Measurements from ENCODE around the gene SCAMP4. TPM values are rescaled to one million over a fixed set of nuclear protein-coding genes. Genes with fewer than 3 reads are reported as not detected.
"Not testable (repeated sequence)": the region's sequence is repeated elsewhere in the genome, so short reads cannot be mapped to it uniquely, and the experiment has no call there.

SCAMP4 gene
- total RNA-seq, 2 donors from 2014 or later = 69.6 to 75.3 TPM

- 1% methylated on average over 31 to 56 of the region's 56 CpGs for WGBS, 2 experiments (ENCODE audit: insufficient coverage in 1 of 2, insufficient read length in 1 of 2)
- H3K9ac ChIP-seq (ENCODE audit: extremely low read depth, low read length, poor library complexity, severe bottlenecking) = peak overlapping the region; percentile 66
- peak overlapping the region; percentile 85 for H3K4me3 ChIP-seq (ENCODE audit: low read length)
- Mint-ChIP-seq H3K4me1 (peaks cover 31% of the 10 kb centered on the region), H3K36me3 (ENCODE audit: low read depth) (peaks cover 1% of the 10 kb centered on the region), H3K27ac (peak overlapping the region; percentile 88), H3K4me3 (peak overlapping the region; percentile 92), H3K9me3 (no peaks in the 10 kb centered on the region), H3K27me3 (ENCODE audit: insufficient read depth) (no peaks in the 10 kb centered on the region)
- no peak overlapping the region for H3K27ac ChIP-seq (ENCODE audit: low read depth, low read length)
- DNase-seq = peak; percentile 61
- no peaks in the 10 kb centered on the region for H3K9me3 ChIP-seq (ENCODE audit: control insufficient read depth, low read length)
- TF ChIP-seq CTCF (conservative IDR thresholded peaks at IDR 0.05) = no peak
- H3K27me3 ChIP-seq (ENCODE audit: control insufficient read depth, insufficient read depth, low read length, poor library complexity, severe bottlenecking) = no peaks in the 10 kb centered on the region
- H3K4me1 ChIP-seq (ENCODE audit: control insufficient read depth, insufficient read depth, low read length) = peaks cover 23% of the 10 kb centered on the region
- no peaks in the 10 kb centered on the region for H3K36me3 ChIP-seq (ENCODE audit: control insufficient read depth, insufficient read depth, low read length)
Observed at GRCh38 chr19:1884719-1885334, 20.4 kb upstream of the SCAMP4 start.

- H3K27me3 Mint-ChIP-seq (ENCODE audit: insufficient read depth); H3K36me3 ChIP-seq (ENCODE audit: control insufficient read depth, insufficient read depth, low read length); H3K36me3 Mint-ChIP-seq (ENCODE audit: low read depth); H3K27me3 ChIP-seq (ENCODE audit: control insufficient read depth, insufficient read depth, low read length, poor library complexity, severe bottlenecking); H3K9me3 ChIP-seq (ENCODE audit: control insufficient read depth, low read length); H3K27ac ChIP-seq (ENCODE audit: low read depth, low read length); H3K9me3 Mint-ChIP-seq: not testable (repeated sequence)
- peak; percentile 97 for DNase-seq
- H3K4me3 Mint-ChIP-seq = peak within 1 kb of the TSS; percentile 92
- 24 to 84% methylated on average over 11 to 46 of the region's 46 CpGs for WGBS, 2 experiments (ENCODE audit: insufficient coverage in 1 of 2, insufficient read length in 1 of 2)
- peaks cover 31% of the 10 kb centered on the region for H3K4me1 Mint-ChIP-seq
- H3K4me1 ChIP-seq (ENCODE audit: control insufficient read depth, insufficient read depth, low read length) = peaks cover 23% of the 10 kb centered on the region
- H3K27ac Mint-ChIP-seq = peak within 1 kb of the TSS; percentile 88
- peak within 1 kb of the TSS; percentile 85 for H3K4me3 ChIP-seq (ENCODE audit: low read length)
- peak within 1 kb of the TSS; percentile 66 for H3K9ac ChIP-seq (ENCODE audit: extremely low read depth, low read length, poor library complexity, severe bottlenecking)
Observed at GRCh38 chr19:1885398-1886119, 19.6 kb upstream of the SCAMP4 start, which contains the start of gene ABHD17A. Gene ABHD17A (minus strand): TSS chr19:1885496. CDS start chr19:1881566, 3,930 bp downstream.

- not testable (repeated sequence) for H3K27ac ChIP-seq (ENCODE audit: low read depth, low read length); H3K4me3 ChIP-seq (ENCODE audit: low read length); H3K9ac ChIP-seq (ENCODE audit: extremely low read depth, low read length, poor library complexity, severe bottlenecking); H3K36me3 ChIP-seq (ENCODE audit: control insufficient read depth, insufficient read depth, low read length); DNase-seq; H3K27me3 ChIP-seq (ENCODE audit: control insufficient read depth, insufficient read depth, low read length, poor library complexity, severe bottlenecking); H3K9me3 ChIP-seq (ENCODE audit: control insufficient read depth, low read length); H3K9me3 Mint-ChIP-seq; H3K36me3 Mint-ChIP-seq (ENCODE audit: low read depth); H3K4me3 Mint-ChIP-seq; H3K27me3 Mint-ChIP-seq (ENCODE audit: insufficient read depth); H3K27ac Mint-ChIP-seq
- 89 to 97% methylated on average over 13 to 15 of the region's 15 CpGs for WGBS, 2 experiments (ENCODE audit: insufficient coverage in 1 of 2, insufficient read length in 1 of 2)
- peaks cover 31% of the 10 kb centered on the region for H3K4me1 Mint-ChIP-seq
- H3K4me1 ChIP-seq (ENCODE audit: control insufficient read depth, insufficient read depth, low read length) = peaks cover 23% of the 10 kb centered on the region
Observed at GRCh38 chr19:1886360-1886759, 18.8 kb upstream of the SCAMP4 start.

- Mint-ChIP-seq H3K9me3 (no peaks in the 10 kb centered on the region), H3K4me1 (peaks cover 23% of the 10 kb centered on the region), H3K36me3 (ENCODE audit: low read depth) (no peaks in the 10 kb centered on the region), H3K27me3 (ENCODE audit: insufficient read depth) (no peaks in the 10 kb centered on the region), H3K4me3 (no peak overlapping the region), H3K27ac (no peak overlapping the region)
- DNase-seq = no peak
- TF ChIP-seq CTCF (conservative IDR thresholded peaks at IDR 0.05) = no peak
- Histone ChIP-seq H3K36me3 (ENCODE audit: control insufficient read depth, insufficient read depth, low read length) (no peaks in the 10 kb centered on the region), H3K9me3 (ENCODE audit: control insufficient read depth, low read length) (no peaks in the 10 kb centered on the region), H3K4me3 (ENCODE audit: low read length) (no peak overlapping the region), H3K27ac (ENCODE audit: low read depth, low read length) (no peak overlapping the region), H3K27me3 (ENCODE audit: control insufficient read depth, insufficient read depth, low read length, poor library complexity, severe bottlenecking) (no peaks in the 10 kb centered on the region), H3K4me1 (ENCODE audit: control insufficient read depth, insufficient read depth, low read length) (peaks cover 12% of the 10 kb centered on the region), H3K9ac (ENCODE audit: extremely low read depth, low read length, poor library complexity, severe bottlenecking) (no peak overlapping the region)
- WGBS, 2 experiments (ENCODE audit: insufficient coverage in 1 of 2, insufficient read length in 1 of 2) = 90 to 96% methylated on average over 4 to 5 of the region's 5 CpGs
Observed at GRCh38 chr19:1888385-1888784, 16.8 kb upstream of the SCAMP4 start.
